HG03457 (cell line): ENCODE measurements around the gene ADIPOR2.
"Not testable (repeated sequence)": the region's sequence is repeated elsewhere in the genome, so short reads cannot be mapped to it uniquely, and the experiment has no call there.

ENCODE experiments used
- ATAC-seq: cut with Tn5 transposase; IDR thresholded peaks from one replicate; pipeline ENCODE4 v1.9.1; 2021; ENCODE audit warnings: moderate number of reproducible peaks; ENCODE audit not compliant: unreplicated experiment

ADIPOR2 gene

GRCh38 chr12:1702713-1703112, 11.8 kb downstream of the ADIPOR2 start:
- ATAC-seq, result no peak

- ATAC-seq, result no peak
Observed at GRCh38 chr12:1703771-1704722, 13.2 kb downstream of the ADIPOR2 start.

GRCh38 chr12:1705774-1706631, 15.1 kb downstream of the ADIPOR2 start:
- ATAC-seq, result no peak

GRCh38 chr12:1706632-1706980, 15.7 kb downstream of the ADIPOR2 start:
- ATAC-seq, result no peak

GRCh38 chr12:1707051-1707450, 16.2 kb downstream of the ADIPOR2 start:
- ATAC-seq, result no peak

- not testable (repeated sequence) for ATAC-seq
Observed at GRCh38 chr12:1709968-1710367, 19.1 kb downstream of the ADIPOR2 start.

DNA sequence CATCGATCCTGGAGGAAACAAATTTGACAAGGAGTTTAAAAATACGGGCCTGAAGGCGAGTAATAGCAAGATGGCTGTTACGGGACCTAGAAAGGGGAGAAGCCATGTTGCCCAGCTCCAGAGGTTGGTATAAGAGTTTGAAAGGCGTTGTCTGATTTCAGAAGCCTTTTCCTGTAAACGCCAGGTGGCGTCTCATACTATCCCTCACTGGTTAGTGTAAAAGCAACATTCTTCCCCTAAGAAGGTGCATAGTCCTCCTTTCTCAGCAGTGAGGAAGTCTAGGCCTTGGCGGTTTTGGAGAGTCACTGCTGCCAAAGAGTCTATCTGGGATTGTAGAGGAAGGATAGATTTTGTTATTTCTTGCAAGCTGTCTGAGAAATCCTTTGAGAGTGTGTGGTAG, 20.0 kb downstream of the ADIPOR2 start:
- ATAC-seq, result not testable (repeated sequence)

DNA sequence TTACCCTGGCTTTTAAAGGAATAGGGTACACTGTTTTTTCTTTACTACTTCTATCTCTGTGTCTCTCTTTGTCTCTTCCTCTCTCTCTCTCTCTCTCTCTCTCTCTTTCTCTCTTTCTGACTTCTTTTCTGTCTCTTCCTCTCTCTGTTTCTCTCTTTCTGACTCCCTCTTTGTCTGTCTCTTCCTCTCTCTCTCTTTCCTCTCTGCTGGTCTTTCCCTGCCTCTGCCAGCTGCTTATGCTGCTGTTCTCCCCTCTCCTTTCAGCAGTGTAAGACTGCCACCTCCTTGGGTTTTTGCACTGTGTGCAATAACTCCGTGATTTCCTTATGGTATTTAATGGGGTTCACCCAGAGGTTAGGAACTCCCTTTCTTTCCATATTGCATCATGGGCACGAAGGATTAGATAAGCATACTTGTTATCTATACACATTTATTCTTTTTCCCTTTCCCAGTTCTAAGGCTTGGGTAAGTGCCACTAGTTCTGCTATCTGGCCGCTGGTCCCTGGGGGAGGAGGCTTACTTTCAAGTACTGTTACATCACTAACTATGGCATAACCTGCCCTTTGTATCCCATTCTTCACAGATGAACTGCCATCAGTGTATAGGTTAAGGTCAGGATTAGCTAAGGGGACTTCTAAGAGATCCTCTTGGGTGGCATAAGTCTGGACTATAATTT, 20.8 kb downstream of the ADIPOR2 start:
- not testable (repeated sequence) for ATAC-seq

DNA sequence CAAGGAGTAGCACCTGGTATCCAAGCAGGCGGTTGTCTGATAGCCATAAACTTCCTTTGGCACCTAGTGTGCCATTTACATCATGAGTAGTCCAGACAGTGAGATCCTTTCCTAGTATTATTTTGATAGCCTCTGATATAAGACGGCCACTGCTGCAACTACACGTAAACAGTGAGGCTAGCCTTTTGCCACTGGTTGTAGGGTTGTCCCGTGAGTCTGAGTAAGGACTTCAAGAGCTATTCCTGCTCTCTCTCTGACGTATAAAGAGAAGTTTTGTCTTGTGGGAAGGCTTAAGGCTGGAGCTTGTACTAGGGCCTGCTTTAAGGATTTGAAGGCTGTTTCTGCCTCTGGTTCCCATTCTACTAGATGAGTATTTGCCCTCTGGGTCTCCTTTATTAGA, 21.4 kb downstream of the ADIPOR2 start:
- not testable (repeated sequence) for ATAC-seq

DNA sequence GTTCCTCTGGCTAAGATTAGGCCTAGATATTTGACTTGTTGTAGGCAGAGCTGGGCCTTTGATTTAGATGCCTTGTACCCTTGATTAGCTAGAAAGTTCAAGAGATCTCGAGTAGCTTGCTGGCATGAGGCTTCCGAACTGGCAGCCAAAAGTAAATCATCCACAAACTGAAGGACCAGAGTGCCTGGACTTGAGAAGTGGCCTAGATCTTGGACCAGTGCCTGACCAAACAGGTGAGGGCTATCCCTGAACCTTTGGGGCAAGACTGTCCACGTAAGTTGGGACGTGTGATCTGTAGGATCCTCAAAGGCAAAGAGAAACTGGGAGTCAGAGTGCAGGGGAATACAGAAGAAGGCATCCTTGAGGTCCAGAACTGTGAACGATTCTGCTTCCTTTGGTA, 22.0 kb downstream of the ADIPOR2 start:
- not testable (repeated sequence) for ATAC-seq

- not testable (repeated sequence) for ATAC-seq
Observed at GRCh38 chr12:1713783-1714348, 23.0 kb downstream of the ADIPOR2 start.

GRCh38 chr12:1715459-1715858, 24.6 kb downstream of the ADIPOR2 start:
- ATAC-seq, result not testable (repeated sequence)

GRCh38 chr12:1716215-1716862, 25.5 kb downstream of the ADIPOR2 start:
- no peak for ATAC-seq

DNA sequence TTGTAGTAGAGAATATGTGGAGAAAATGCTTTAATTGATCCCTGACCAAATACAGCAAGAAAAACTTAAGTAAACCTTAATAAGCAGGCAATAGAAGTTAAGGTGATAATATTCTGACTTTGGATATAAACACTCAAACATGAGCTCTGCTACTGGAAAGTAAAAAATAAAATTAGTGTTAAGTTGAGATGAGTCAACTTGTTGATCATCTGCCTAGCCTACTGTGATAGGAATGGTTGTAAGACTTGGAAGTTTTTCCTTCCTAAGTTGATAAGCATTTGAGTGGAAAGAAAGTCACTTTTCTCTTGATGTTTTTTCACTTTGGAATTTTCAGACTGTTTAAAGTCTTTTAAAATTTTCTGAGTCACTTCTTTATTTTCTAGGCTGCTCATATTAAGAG, 26.0 kb downstream of the ADIPOR2 start:
- ATAC-seq, result no peak

- ATAC-seq, result no peak
Observed at GRCh38 chr12:1719139-1719538, 28.3 kb downstream of the ADIPOR2 start.

DNA sequence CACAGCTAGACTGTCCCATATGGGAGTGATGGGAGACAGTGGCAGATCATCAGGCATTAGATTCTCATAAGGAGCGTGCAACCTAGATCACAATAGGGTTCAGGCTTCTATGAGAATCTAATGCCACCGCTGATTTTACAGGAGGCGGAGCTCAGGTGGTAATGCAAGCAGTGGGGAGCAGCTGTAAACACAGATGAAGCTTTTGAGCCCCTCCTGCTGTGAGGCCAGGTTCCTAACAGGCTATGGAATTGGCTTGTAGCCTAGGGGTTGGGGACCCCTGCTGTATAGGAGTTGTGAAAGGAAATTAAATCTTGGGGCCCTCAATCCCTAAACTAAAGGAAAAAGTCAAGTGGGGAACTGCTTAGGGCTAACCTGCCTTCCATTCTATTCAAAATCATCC, 29.6 kb downstream of the ADIPOR2 start:
- ATAC-seq, result no peak

DNA sequence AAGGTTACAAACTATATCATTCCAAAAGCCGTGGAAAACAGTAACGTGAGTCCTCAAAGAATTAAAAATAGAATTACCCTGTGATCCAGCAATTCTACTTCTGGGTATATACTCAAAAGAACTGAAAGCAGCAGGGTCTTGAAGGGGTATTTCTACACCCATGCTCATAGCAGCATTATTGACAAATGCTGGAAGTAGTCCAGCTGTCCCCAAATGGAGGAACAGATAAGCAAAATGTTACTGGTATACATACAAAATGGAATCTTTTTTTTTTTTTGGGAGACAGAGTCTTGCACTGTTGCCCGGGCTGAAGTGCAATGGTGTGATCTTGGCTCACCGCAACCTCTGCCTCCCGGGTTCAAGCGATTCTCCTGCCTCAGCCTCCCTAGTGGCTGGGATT, 32.9 kb downstream of the ADIPOR2 start:
- ATAC-seq, result no peak

DNA sequence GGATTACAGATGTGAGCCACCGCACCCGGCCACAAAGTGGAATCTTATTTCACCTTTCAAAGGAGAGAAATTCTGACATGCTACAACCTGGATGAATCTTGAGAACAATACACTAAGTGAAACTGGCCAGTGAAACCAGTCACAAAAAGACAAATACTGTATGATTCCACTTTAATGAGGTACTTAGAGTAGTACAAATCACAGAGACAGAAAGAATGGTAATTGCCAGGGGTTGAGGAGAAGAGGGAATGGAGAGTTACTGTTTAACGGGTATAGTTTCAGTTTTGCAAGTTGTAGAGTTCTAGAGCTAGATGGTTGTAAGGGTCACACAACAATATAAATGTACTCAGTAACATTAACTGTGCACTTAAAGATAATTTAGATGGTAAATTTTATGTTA, 33.4 kb downstream of the ADIPOR2 start:
- no peak for ATAC-seq

- ATAC-seq, result no peak
Observed at GRCh38 chr12:1726753-1727152, 35.9 kb downstream of the ADIPOR2 start.

DNA sequence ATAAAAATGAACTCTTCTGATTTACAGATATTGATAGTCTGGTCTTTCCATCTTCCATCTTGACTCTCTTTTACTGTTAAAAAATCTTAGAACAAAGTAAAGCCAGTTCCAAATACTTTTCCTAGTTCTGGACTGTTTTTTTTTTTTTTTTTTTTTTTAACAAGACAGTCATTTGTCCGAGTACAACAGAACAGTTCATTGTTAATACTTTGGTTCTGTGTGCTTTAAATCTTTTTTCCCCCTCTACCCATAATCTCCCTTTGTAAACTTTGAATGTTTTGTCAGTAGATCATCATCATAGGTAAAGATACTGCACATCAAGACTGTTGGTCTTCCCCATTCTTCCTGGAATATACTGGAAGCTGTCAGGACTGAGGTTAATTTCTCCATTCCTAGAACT, 38.0 kb downstream of the ADIPOR2 start:
- ATAC-seq, result no peak
